Heart left ventricle (tissue), 16 donors: ENCODE results near the gene MSLN. TPM values are rescaled to one million over a fixed set of nuclear protein-coding genes. Genes with fewer than 3 reads are reported as not detected.

Source experiments
- ATAC-seq, 4 donors: fragments of 200-7000 bp; cut with Tn5 transposase; one replicate each; pipeline ENCODE4 v1.9.1; 2020 to 2022; ENCODE audit warnings: moderate library complexity in 4 of 4, mild to moderate bottlenecking in 3 of 4, moderate number of reproducible peaks in 1 of 4
- DNase-seq, 5 donors: peaks; one replicate each; pipeline ENCODE4 v3.0.0-alpha.2; 2020
- H3K27ac ChIP-seq, 12 donors: fragments of 200-600 bp; sonication (generic) in 4 of 12; one replicate each; pipeline versions ENCODE4 v1.5.0 to v1.8.0; 2016 to 2022; ENCODE audit warnings: mild to moderate bottlenecking in 2 of 12
- H3K27me3 ChIP-seq, 9 donors: fragments of 200-600 bp; sonication (generic) in 2 of 9; one replicate each; pipeline versions ENCODE4 v1.5.1 to v1.8.0; 2016 to 2022; ENCODE audit warnings: mild to moderate bottlenecking in 3 of 9
- H3K36me3 ChIP-seq, 9 donors: fragments of 200-600 bp; sonication (generic) in 2 of 9; one replicate each; pipeline versions ENCODE4 v1.5.0 to v1.8.0; 2018 to 2022; ENCODE audit warnings: mild to moderate bottlenecking in 2 of 9
- H3K4me1 ChIP-seq, 12 donors: fragments of 200-600 bp; sonication (generic) in 4 of 12; one replicate each; pipeline versions ENCODE4 v1.5.0 to v1.8.0; 2016 to 2022; ENCODE audit warnings: mild to moderate bottlenecking in 3 of 12
- H3K4me3 ChIP-seq, 12 donors: fragments of 200-600 bp; sonication (generic) in 4 of 12; one replicate each; pipeline versions ENCODE4 v1.5.0 to v1.8.0; 2017 to 2022; ENCODE audit warnings: mild to moderate bottlenecking in 9 of 12, moderate library complexity in 4 of 12
- H3K9me3 ChIP-seq, 12 donors: fragments of 200-600 bp; sonication (generic) in 4 of 12; one replicate each; pipeline versions ENCODE4 v1.5.0 to v1.8.0; 2016 to 2022; ENCODE audit warnings: mild to moderate bottlenecking in 1 of 12
- POLR2A ChIP-seq, 2 donors: fragments of 450-650 bp; IDR thresholded peaks; one replicate each; pipeline ENCODE4 v1.6.1; 2017; ENCODE audit warnings: antibody characterized with exemption in 2 of 2, mild to moderate bottlenecking in 2 of 2, moderate library complexity in 2 of 2
- WGBS, 4 donors: extraction: QIAGEN DNeasy Blood & Tissue Kit in 2 of 4; methylation state at CpG; one replicate each; pipeline versions ENCODE4 v1.1.5 to v1.1.7; 2013 to 2018; 5-methylcytosine and 5-hydroxymethylcytosine counted together
- intact Hi-C, 10 donors: fragments of 100-400 bp; cut with DNase I; formaldehyde crosslinking; loops; one replicate each; pipeline versions ENCODE4 v1.11.1 to v1.14.2; 2022
- polyA plus RNA-seq, 2 donors: library from polyadenylated mRNA; stranded (reverse); fragments of 200-250 nt; gene quantifications; one replicate each; pipeline ENCODE4 v1.2.3, GENCODE V29; 2013
- total RNA-seq, 9 donors: library from RNA; depleted of rRNA in 2 of 9; stranded (reverse); fragments of >200 nt in 2 of 9; fragmentation: NEBNext Ultra II Directional in 3 of 9; extraction: Animal tissue kit (Norgen Biotek cat#: 25700) in 3 of 9; gene quantifications; one replicate each; pipeline versions ENCODE4 v1.1.0 to v1.2.4, GENCODE V29; 2016 to 2023
- TF ChIP-seq, protein P1 (sequence below), 12 donors: fragments of 200-600 bp; sonication (generic) in 4 of 12; IDR thresholded peaks; one replicate each; pipeline versions ENCODE4 v1.5.0 to v1.8.0; 2018 to 2022; ENCODE audit warnings: antibody characterized with exemption in 12 of 12, mild to moderate bottlenecking in 5 of 12
- donor health status: ischemic (EF 13 %, LVEDD 7.1; RV severe dilation, severe dysfunction).
- donor health status: healthy with polysubstance abuse.
- donor health status: DM: no; HTN: yes; CAD: no.
- donor health status: DM: no; HTN: no; CAD: no.
- donor health status: ischemic (EF 25% LVEDD 6.9; RV normal size, moderate dysfunction).
- donor health status: ischemic (EF 25% LVEDD 5.7; RV mildly dilated, moderate dysfunction).
- donor health status: healthy.
- donor health status: DM: yes; HTN: yes; CAD: no.
- donor health status: ischemic (EF 35%, LVEDD 5.7; RV mildly dilated, moderate dysfunction).
- donor health status: nonischemic (EF 11% LVEDD 7.7; RV severe dilation, severe dysfunction).
- donor health status: DM: yes; HTN: yes; CAD: no.
- donor health status: PGD.
- donor health status: ischemic (EF 29% LVEDD 5.4; RV normal size, mild dysfunction).
- donor health status: nonischemic (EF 23%, LVEDD 6.1; RV moderate dilation, normal function).

Gene MSLN
- total and polyA plus RNA-seq, 11 donors: 0.48 to 82.2 (median 0.50) TPM; not detected in 8

DNA sequence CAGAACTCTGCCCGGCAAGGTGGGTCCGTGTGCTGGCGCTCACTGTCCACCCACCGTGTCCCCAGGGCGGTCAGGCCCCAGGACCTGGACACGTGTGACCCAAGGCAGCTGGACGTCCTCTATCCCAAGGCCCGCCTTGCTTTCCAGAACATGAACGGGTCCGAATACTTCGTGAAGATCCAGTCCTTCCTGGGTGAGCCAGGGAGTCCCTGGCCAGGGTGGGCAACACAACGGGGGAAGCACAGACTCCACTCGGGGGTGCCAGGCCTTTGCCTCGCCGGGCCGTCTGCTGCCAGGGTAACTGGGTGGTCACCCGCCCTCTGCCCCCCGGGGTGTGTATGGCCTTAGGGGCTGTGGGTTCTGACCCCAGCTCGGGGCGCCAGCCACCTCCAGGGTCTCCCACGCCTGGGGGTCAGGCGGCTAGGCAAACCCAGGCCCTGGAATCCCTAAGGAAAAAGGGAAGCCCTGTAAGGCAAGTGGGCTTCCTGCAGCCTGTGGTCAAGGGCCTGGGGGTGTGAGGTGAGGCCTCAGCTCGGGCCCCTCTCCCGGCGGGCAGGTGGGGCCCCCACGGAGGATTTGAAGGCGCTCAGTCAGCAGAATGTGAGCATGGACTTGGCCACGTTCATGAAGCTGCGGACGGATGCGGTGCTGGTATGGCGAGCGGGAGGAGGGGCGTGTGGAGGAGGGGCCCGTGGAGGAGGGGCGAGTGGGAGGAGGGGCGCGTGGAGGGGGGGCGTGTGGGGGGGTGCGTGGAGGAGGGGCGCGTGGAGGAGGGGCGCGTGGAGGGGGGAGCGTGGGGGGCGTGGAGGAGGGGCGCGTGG is 6.5 kb downstream of the MSLN start:
- DNase-seq (peak in 1 of 5 donors; percentile 6), ATAC-seq (no peak)
- 66 to 82% (median 67%) methylated on average over 16 to 38 of the region's 48 CpGs for WGBS, 4 donors
- no peak for TF ChIP-seq POLR2A (IDR thresholded peaks at IDR 0.05)
- TF ChIP-seq, protein P1, sequence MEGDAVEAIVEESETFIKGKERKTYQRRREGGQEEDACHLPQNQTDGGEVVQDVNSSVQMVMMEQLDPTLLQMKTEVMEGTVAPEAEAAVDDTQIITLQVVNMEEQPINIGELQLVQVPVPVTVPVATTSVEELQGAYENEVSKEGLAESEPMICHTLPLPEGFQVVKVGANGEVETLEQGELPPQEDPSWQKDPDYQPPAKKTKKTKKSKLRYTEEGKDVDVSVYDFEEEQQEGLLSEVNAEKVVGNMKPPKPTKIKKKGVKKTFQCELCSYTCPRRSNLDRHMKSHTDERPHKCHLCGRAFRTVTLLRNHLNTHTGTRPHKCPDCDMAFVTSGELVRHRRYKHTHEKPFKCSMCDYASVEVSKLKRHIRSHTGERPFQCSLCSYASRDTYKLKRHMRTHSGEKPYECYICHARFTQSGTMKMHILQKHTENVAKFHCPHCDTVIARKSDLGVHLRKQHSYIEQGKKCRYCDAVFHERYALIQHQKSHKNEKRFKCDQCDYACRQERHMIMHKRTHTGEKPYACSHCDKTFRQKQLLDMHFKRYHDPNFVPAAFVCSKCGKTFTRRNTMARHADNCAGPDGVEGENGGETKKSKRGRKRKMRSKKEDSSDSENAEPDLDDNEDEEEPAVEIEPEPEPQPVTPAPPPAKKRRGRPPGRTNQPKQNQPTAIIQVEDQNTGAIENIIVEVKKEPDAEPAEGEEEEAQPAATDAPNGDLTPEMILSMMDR (IDR thresholded peaks at IDR 0.05): no peak
- H3K9me3 ChIP-seq: no peaks in the 10 kb centered on the region
- peaks cover 0 to 25% (median 0%) of the 10 kb centered on the region in 9 donors for H3K27me3 ChIP-seq
- intact Hi-C loops: no loop called here
- no peak overlapping the region for H3K27ac ChIP-seq
- H3K36me3 ChIP-seq: no peaks in the 10 kb centered on the region
- no peak overlapping the region for H3K4me3 ChIP-seq
- no peaks in the 10 kb centered on the region for H3K4me1 ChIP-seq

- TF ChIP-seq, protein P1 (IDR thresholded peaks at IDR 0.05): no peak
- TF ChIP-seq POLR2A (IDR thresholded peaks at IDR 0.05): no peak
- Histone ChIP-seq H3K27me3 (peaks cover 0 to 20% (median 0%) of the 10 kb centered on the region in 9 donors), H3K4me1 (no peaks in the 10 kb centered on the region), H3K27ac (no peak overlapping the region), H3K9me3 (no peaks in the 10 kb centered on the region), H3K4me3 (no peak overlapping the region), H3K36me3 (no peaks in the 10 kb centered on the region)
- peak in 1 of 5 donors; percentile 9 for DNase-seq
- intact Hi-C loops: no loop called here
- ATAC-seq: no peak
- WGBS, 4 donors: 69 to 82% (median 79%) methylated on average over 19 to 33 of the region's 38 CpGs
These were observed 7.3 kb downstream of the MSLN start for GRCh38 chr16:767743-768235.

GRCh38 chr16:768428-768827 is 7.9 kb downstream of the MSLN start:
- WGBS, 4 donors: 68 to 88% (median 80%) methylated on average over 11 to 21 of the region's 21 CpGs

More at GRCh38 chr16:768428-768827, 7.9 kb downstream of the MSLN start:
- TF ChIP-seq POLR2A (IDR thresholded peaks at IDR 0.05): no peak
- TF ChIP-seq, protein P1 (IDR thresholded peaks at IDR 0.05): no peak
- ATAC-seq (no peak), DNase-seq (peak in 2 of 5 donors; percentile 3 to 13)
- Histone ChIP-seq H3K27ac (no peak overlapping the region), H3K4me1 (no peaks in the 10 kb centered on the region), H3K27me3 (peaks cover 0 to 17% (median 0%) of the 10 kb centered on the region in 9 donors), H3K4me3 (no peak overlapping the region), H3K36me3 (no peaks in the 10 kb centered on the region), H3K9me3 (no peaks in the 10 kb centered on the region)
- intact Hi-C loops: no loop called here
